HG03039 (cell line): ENCODE measurements around the gene FGF2.
"Not testable (repeated sequence)": the region's sequence is repeated elsewhere in the genome, so short reads cannot be mapped to it uniquely, and the experiment has no call there.

Experiments
- ATAC-seq: cut with Tn5 transposase; IDR thresholded peaks from one replicate; pipeline ENCODE4 v1.9.1; 2021; ENCODE audit warnings: mild to moderate bottlenecking, moderate library complexity; ENCODE audit not compliant: unreplicated experiment

The FGF2 gene

DNA sequence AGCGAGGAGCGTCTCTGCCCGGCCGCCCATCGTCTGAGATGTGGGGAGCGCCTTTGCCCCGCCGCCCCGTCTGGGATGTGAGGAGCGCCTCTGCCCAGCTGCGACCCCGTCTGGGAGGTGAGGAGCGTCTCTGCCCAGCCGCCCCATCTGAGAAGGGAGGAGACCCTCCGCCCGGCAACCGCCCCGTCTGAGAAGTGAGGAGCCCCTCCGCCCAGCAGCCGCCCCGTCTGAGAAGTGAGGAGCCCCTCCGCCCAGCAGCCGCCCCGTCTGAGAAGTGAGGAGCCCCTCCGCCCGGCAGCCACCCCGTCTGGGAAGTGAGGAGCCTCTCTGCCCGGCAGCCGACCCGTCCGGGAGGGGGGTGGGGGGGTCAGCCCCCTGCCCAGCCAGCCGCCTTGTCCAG lies 14.8 kb upstream of the FGF2 start:
- not testable (repeated sequence) for ATAC-seq

DNA sequence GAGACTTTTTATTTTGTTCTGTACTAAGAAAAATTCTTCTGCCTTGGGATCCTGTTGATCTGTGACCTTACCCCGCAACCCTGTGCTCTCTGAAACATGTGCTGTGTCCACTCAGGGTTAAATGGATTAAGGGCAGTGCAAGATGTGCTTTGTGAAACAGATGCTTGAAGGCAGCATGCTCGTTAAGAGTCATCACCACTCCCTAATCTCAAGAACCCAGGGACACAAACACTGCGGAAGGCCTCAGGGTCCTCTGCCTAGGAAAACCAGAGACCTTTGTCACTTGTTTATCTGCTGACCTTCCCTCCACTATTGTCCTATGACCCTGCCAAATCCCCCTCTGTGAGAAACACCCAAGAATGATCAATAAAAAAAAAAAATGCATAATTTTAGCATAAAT lies 13.8 kb upstream of the FGF2 start:
- ATAC-seq, result not testable (repeated sequence)

DNA sequence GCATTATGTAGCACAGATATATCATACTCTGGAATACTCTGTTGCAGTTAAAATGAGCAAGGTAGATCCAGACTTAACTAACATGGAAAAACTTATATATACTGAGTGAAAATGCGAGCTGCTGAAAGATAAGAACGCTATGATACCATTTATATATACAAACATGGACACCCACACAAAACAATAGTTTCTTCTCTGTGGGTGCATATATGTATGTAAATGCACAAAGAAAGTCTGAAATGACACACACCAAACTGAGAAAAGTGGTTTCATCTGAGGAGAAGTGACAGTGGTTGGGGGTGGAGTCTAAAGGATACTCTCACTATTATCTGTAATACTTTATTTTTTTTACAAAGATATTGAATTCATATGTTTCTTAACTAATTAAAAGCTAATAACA lies 12.2 kb upstream of the FGF2 start:
- ATAC-seq, result peak; percentile 99

DNA sequence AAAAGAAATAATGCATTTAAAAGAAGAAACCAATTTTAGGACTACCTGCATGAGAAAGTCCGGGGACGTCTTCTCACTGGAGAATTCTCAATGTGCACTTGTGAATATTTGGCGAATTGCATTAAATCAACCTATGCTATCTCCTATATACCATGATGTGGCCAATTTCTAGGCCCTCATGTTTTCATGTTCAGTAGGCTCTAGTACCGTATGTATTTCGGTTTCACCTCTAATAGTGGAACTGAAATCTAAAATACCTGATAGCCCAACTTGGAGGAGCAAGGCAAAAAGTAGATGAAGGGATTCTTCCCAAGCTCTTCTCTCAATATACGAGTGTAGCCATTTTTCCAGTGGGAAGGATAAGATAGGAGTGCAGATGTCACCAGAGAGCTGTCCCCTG lies 11.4 kb upstream of the FGF2 start:
- ATAC-seq, result no peak

DNA sequence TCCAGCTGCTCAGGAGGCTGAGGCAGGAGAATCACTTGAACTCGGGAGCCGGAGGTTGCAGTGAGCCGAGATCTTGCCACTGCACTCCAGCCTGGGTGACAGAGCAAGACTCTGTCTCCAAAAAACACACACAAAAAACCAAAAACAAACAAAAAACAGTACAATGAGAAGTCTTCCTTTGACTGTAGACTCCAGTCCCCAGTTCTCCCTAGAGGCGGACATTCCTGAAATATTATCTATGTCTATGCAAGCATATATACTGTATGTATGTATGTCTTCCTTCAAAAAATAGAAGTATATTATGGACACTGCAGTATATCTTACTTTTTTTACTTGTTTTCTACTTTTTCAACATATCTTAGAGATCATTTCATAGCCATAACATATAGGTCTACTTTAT lies 10.2 kb upstream of the FGF2 start:
- ATAC-seq, result no peak

DNA sequence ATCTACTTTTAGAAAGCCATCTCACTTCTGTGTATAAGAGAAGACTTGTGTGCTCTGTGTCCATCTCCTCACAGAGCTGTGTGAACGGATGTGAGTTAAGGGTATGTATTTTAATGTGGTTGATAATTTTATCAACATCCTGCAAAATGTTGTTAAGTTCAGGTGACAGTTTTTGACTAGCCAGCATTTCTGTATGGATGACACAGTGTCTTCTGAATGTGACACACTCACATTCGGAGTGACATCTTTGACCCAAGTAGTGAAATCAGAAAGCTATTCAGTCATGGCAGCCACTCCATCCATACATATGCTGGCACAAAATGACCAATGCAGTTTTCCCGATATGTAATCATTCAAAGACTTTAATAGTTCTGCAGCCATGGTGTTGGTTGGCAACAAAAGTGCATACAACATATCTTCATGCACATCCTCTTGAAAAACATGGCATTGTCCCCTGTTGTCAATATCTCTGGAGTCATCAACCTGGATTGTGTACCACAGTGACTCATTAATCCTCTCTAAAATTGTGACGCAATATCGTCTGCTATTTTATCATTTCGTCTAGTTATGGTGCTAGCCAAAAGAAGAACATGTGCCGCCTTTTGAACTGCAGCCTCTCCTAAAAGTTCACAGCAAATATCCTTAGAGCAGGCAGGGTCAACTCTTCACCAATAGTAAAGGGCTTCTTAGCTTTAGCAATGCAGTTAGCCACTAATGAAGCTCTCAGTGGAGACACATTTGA lies 6.8 kb upstream of the FGF2 start:
- ATAC-seq, result no peak

DNA sequence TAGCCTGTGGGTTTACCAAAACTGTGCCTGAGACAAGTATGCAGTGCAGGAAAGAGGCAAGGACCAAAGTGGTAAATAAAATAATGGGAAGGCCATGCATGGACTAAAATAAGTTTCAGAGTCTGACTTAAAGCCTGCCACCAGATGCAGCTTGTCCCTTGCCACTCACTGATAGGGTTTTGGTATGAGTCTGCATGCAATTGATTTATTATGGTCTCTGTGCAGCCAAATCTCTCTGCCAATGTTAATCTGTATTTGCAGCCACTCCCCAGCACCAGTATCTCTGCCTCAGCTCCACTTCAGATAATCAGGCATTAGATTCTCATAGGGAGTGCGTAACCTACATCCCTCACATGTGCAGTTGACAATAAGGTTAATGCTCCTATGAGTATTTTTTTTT lies 5.5 kb upstream of the FGF2 start:
- ATAC-seq, result no peak

DNA sequence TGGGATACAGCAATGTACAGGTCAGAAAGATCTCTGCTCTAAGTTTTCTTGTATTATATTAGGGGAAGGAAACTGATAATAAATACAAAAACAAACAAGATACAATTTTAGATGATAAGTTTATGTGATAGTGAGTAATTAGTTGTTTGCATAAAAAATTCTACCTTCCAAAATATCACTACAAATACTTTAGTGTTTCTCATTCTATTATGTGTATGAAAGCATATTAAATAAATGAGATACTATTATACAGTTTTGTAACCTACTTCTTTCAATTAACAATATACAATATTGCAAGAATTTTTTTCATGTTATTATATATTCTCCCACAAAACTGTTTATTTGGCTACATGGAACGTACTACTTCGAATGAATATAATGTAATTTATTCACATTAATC lies 4.2 kb upstream of the FGF2 start:
- ATAC-seq, result no peak

DNA sequence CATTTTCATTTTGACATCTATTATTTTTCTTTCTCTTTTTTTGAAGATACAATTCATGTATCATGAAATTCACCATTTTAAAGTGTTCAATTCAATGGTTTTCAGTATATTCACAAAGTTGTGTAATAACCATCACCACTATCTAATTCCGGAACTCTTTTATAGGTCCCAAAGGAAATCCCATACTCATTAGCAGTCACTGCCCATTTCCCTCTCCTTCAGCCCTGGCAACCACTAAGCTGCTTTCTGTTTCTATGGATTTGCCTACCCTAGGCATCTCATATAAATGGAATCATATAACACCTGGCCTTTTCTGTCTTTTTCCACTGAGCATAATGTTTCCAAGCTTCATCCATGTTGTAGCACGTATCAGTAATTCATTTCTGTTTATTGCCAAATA lies 3.2 kb upstream of the FGF2 start:
- ATAC-seq, result no peak

DNA sequence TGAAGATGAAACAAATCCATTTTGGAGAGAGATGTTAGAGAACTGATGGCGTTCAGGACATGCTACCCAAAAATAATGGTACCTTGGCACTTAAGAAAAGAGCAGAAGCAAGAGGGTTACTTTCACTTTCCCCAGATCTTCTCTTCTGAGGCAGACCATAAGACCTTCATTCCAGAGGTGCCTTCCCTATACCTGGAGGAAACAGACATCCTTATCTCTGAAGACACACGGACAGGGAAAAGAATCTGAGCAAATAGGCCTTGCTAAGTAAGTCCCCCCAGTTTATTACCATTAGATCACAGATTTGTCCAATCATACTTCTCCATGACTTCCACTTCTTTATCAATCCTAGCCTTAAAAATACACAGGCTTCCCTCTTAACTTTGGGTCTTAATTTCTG lies 2.0 kb upstream of the FGF2 start:
- ATAC-seq, result no peak

DNA sequence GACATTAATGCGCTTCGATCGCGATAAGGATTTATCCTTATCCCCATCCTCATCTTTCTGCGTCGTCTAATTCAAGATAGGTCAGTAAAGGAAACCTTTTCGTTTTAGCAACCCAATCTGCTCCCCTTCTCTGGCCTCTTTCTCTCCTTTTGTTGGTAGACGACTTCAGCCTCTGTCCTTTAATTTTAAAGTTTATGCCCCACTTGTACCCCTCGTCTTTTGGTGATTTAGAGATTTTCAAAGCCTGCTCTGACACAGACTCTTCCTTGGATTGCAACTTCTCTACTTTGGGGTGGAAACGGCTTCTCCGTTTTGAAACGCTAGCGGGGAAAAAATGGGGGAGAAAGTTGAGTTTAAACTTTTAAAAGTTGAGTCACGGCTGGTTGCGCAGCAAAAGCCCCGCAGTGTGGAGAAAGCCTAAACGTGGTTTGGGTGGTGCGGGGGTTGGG lies 528 bp upstream of the FGF2 start:
- ATAC-seq, result no peak

DNA sequence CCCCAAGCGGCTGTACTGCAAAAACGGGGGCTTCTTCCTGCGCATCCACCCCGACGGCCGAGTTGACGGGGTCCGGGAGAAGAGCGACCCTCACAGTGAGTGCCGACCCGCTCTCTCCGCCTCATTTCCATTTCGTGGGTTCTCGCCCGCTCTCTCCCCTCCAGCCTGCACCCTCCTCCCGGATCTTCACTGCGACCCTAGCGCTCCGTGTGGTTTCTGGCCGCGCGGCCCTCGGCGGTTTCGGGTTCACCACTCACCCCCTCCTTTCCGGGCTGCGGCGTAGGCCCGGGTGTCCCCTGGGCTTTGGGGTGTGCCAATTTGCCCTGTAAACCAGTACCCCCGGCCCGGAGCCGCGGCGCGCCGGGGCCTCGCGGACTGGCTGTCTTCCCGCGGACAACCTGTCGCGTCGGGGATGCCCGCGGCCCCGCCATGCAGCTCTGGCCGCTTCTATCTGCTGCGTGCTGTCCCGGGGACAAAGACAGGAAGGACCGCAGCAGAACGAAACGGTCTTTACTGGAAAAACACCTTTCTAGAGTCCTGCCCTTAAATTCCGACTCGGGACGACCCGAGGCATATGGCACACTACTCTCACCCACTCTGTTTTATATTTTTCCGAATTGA lies 737 bp downstream of the FGF2 start:
- ATAC-seq, result peak; percentile 34

DNA sequence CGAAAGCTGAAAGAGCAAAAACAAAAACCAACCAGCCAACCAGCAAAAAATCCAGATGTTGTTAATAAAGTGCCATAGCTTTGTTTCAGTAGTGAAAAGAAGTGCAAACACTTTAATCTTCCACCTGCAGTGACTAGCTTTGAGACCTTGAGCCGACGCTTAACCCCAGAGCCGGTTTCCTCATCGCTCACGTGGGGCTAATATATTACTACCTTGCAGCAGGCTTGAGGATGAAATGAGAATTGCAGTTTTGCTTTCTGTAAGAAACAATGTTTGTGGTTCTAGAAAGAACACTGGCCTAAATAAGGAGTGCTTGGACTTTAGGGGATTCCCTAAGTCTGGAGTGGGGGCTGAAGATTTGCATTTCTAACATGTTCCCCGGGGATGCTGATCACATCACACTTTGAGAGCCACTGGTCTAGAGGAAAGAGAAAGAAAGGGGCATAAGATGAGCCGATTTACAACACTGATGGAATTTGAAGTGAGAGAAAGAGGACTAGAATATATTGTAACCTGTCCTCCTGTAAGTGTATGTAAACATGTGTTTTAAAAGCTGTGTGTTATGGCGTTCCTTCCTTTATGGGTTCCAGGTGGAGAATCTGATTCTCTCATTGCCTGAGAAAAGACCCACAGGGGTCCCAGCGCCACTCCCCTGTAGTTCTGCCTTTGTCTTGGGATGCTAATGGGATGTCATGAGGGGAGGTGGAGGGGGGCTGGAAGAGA lies 1.4 kb downstream of the FGF2 start:
- ATAC-seq, result peak; percentile 93

DNA sequence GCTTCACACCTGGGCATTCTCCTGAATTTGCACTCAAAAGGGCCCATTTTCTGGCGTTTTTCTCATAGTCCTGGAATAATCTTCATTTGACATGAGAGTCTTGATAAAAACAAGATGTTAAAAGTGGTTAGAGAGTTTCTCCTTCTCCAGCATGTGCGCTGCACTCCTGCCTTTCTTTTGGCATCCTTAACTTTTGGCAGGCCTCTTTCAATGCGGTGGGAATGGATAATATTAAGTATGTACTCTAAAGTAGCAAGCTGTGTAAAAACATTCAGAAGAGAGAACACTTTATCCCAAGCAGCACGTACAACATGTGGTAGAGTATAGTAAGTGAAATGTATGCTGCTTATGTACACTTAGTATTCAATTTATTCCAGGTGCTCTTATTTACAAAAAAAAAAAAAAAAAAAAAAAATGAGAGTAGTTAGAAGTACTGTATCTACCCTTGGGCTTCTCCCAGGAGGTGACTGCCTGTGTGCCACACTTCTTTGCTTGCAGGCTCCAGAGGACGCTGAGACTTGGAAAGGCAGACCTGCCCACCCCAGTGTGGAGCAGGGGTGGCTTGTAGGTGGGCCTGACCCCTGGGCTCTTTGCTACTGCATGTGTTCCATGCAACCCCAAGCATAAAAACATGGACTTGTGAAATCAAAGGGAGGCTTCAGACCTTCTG lies 3.9 kb downstream of the FGF2 start:
- no peak for ATAC-seq

DNA sequence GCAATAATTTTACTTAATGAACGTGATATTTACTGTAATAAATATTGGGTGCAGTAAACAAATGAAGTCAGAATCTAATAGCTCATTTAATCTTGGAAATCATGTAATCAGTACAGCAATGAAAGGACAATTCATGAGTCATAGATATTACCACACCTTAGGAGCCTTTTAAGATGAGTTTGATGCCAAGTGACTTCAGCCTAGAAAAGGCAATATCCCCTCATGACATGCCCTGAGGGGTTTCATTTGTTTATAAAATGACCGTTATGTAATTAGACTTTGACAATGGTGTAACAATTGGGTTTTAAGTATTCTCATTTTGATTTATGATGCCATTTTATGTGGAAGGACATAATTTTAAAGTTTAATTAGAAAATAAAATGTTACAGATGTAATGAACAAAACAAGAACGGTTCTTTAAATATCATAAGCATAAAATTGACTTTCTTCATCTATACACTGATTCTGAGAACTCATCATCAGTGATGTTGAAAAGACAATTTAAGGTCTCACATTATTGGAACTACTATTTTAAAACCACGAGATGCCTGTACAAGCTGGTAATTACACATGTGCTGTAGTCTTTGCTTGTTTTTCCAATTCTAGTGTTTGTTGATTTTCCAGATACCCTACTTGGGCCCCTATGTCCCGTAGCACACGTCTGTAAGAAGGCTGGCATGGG lies 5.0 kb downstream of the FGF2 start:
- ATAC-seq, result no peak

DNA sequence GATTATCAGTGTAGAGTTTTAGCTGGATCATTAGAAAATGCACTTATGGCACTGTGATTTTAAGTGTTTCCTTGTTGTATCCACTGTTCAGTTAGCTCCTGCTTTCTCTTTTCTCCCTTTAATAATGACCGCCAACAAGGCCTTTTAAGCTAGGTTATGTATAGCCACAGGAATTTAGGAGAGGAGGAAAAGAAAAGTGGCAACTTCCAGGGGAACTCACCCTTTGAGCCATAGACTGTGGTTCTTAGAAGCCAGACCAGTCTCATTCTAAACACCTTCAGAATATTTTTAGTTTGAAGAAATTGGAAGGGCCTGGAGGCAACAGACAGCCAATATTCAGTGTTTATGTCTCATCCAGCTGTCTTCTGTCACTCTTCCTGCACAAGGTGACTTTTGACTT lies 6.1 kb downstream of the FGF2 start:
- no peak for ATAC-seq

DNA sequence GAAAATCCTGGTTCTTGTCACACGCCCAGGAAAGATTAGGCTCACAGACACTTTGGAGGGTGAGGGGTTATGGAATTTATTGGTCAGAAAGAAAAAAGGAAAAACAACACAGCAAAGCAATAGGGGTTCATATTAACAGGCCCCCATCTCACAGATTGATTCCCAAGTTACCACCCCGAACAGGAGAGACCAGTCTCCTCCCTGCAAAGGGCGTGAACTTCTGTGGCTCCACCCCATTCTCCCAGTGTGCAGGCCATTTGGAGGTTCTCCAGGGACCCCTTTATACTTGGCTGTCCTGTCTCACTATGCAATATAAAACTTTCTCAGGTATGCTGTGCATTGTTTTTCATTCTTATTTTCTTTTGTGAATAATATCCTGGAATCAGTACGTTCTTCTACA lies 7.4 kb downstream of the FGF2 start:
- ATAC-seq, result no peak

DNA sequence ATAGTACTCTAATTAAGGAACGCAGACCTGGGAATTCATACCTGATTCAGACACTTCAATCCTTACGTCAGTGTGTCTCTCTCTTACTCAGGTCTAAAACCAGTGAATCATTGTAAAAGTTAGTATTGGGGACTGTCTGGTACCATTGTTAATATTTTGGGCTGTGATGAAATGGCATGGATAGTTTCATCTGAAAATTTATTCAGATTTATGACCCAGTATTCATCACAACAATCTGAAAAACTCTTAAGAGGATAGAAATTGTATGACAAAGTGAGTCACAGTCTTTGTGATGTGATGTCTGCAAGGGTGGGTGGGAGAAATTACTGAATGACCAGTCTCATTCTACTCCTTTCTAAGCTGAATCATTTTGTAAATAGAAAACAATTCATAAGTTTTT lies 10.3 kb downstream of the FGF2 start:
- no peak for ATAC-seq

DNA sequence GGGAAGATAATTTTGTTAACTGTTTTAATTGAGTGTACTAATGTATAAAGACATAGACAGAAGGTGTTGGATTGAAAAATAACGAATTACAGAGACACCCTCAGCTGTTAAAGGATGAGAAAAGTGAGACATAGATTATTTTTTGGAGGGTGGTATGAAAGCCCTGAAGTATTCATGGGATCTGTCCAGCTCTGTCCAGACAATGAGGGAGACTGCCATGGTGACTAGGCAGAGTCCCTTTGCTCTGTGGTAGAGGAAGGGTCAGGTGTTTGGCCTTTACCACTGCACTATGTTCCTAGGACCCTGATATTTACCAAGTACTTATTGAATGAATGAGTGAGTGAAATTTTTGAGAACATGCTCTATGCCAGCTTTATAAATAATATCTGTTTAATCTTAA lies 11.4 kb downstream of the FGF2 start:
- no peak for ATAC-seq

DNA sequence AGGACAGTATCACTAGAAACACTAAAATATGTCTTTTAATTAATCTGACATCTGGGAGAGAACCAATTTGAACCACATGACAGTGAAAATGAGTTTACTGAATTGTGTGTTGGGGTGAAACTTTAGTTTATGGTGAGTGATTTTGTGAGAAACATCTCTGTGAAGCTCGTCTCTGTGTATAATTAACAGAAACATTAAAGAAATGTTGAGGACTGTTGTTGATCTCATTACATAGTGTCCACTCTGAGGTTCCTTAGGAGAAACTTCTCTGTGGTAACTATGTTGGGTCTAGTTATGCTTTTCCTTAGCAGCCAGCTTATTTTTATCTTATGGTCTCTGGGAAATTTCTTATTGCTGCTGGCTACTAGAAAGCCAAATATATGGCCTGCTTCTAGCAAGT lies 15.8 kb downstream of the FGF2 start:
- no peak for ATAC-seq

DNA sequence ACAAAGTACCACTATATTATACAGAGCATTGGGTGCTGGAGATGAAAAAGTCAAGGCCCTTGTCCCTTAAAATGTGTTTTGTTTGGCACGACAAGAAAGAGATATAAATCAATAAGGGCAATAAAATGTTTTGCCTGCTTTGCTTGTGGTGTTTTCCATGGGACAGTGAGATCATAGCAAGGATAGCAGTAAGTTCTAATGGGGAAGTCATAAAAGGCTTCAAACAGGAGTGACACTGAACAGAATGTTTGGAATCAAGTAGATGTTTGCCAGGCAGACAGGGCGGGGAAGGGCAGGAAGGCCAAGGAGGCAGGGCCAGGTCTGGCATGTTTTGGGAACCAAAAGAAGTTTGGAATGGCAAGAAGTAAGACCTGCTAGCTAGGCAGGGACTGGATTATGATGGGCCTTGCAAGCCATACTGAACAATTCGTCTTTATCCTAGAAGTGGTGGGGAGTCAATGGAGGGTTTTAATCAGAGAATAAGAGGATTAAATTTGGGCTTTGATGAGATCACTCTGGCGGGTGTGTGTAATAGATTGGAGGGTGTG lies 16.4 kb downstream of the FGF2 start:
- ATAC-seq, result no peak
